HG03378 (cell line): ENCODE data around the gene SHISA2.

ENCODE experiments used
- ATAC-seq: cut with Tn5 transposase; IDR thresholded peaks from one replicate; pipeline ENCODE4 v1.9.1; 2021; ENCODE audit warnings: mild to moderate bottlenecking, moderate library complexity; ENCODE audit not compliant: unreplicated experiment

The SHISA2 gene

DNA sequence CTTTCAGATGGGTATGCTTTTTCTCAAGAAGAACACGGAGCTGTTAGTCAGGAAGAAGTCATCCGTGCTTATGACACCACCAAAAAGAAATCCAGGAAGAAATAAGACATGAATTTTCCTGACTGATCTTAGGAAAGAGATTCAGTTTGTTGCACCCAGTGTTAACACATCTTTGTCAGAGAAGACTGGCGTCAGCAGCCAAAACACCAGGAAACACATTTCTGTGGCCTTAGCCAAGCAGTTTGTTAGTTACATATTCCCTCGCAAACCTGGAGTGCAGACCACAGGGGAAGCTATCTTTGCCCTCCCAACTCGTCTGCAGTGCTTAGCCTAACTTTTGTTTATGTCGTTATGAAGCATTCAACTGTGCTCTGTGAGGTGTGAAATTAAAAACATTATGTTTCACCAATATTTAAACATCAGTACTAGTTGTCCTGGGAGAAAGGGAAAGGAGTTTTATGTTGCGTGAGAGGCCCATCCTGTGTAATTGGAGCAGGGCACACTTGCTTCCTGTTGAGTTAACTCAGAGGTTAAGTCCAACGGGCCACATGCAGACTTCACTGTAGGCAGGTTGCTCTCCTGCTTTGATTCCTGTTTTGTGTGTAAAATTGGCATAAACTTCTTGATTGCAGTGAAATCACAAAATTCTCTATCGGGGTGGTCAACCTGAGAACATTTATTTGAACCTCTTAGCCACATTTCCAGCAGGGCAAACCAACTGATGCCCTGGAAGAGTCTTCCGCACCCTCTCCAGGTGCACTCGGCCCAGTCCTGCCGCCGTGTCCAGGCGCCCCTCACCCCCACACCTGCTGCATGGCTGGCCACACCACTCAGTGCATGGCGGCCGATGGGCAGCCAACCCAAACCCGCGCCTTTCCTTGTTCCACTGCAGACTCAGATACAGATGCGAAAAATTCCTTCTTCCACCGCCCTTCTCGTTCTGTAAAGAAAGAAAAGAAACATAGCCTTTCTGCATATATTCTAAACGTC lies 31.6 kb downstream of the SHISA2 start:
- no peak for ATAC-seq

DNA sequence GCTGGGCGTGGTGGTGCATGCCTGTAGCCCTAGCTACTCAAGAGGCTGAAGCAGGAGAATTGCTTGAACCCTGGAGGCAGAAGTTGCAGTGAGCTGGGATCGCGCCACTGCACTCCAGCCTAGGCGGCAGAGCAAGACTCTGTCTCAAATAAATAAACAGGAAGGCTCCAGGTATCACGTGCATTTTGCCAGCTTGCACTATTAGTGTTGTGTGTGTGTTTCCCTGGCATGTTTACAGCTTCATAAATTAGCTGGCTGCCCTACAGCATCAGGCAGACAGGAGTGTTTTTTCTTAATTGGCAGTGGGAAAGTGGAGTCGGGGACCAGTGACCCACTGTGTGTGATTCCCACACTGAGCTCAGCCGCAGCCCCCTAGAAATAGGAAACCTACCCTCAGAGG lies 32.6 kb downstream of the SHISA2 start:
- no peak for ATAC-seq

- ATAC-seq = no peak
Measured at GRCh38 chr13:26017932-26018665, 33.7 kb downstream of the SHISA2 start.

DNA sequence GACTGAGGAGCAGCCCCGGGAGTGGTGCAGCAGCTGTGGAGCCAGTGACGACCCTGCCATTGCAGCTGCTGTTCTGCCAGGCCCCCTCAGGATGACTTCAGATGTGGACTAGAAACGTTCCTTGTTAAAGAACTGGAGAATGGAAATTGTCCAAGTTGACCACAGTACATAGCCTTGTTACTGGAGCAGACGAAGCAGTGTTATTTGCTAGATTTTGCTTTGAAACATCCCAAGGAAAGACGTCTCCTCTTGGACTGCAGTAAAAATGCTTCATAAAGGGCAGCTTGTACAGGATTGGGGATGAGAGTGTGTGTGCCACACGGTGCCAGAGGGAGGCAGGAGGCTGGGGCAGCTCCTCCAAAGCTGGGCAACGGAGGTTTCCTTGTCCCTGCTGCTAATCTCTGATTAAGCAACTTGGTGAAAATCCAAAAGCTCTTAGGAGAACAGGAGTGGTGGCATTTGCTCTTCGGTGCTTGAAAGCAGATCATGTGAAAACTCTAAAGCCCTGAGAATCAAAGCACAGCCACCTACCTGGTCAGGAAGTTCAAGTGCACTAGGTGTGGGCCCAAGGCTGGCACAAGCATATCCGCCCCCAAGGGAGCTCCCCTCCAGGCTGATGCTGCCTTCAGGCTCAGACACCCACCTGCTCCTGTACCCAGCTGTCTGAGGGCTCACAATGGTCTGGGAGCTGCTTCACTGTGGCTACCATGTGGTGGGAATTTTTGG lies 34.5 kb downstream of the SHISA2 start:
- ATAC-seq = no peak

- no peak for ATAC-seq
Measured at GRCh38 chr13:26016189-26016588, 35.6 kb downstream of the SHISA2 start.

GRCh38 chr13:26015271-26016125 lies 36.3 kb downstream of the SHISA2 start:
- no peak for ATAC-seq

GRCh38 chr13:26012995-26013394 lies 38.8 kb downstream of the SHISA2 start:
- no peak for ATAC-seq

- ATAC-seq = no peak
Measured at GRCh38 chr13:26011996-26012821, 39.6 kb downstream of the SHISA2 start.

- no peak for ATAC-seq
Measured at GRCh38 chr13:26011208-26011573, 40.6 kb downstream of the SHISA2 start.

GRCh38 chr13:26010487-26011207 lies 41.2 kb downstream of the SHISA2 start:
- no peak for ATAC-seq

GRCh38 chr13:26007261-26008125 lies 44.3 kb downstream of the SHISA2 start:
- ATAC-seq = no peak
